Hippocampal formation (tissue), 2 donors: ENCODE data around the gene ZNRF1.

Experiments
- DNase-seq, 2 donors: peaks; one replicate each; lab custom pipeline; 2025; lab: John Stamatoyannopoulos, UW

The ZNRF1 gene

DNA sequence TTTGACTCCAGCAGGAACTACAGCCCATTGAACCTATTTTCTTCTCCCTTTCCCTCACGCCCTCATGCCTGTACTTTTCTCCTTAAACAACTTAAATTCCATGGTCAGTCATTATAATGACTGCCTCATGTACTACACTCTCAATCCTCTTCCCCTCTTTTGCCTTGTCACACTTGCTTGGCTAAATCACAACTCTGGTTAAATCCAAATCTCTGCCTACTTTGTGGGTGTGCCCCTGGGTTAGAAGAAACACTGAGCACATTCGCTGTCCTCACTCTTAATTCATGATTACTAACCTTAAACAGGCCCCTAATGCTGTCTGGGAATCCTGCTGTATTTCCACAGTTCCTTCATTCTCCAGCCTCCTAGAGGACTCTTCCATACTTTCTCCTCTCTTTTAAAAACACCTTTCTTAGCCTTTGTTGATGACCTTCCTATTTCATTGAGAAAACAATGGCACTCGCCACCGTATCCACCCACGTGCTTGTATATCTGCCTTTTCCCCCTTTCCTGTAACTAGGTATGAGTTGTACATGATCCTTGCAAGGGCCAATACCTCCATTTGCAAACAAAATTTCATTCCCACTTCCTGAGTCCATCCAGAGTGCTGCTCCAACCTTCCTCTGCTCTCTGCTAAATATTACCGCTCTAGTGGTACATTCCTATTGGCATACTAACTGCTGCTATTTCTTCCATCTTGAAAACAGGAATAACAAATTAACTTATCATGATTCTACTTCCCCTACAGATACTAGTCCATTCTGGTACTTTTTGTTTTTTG, 28.9 kb downstream of the ZNRF1 start:
- no peak for DNase-seq

DNA sequence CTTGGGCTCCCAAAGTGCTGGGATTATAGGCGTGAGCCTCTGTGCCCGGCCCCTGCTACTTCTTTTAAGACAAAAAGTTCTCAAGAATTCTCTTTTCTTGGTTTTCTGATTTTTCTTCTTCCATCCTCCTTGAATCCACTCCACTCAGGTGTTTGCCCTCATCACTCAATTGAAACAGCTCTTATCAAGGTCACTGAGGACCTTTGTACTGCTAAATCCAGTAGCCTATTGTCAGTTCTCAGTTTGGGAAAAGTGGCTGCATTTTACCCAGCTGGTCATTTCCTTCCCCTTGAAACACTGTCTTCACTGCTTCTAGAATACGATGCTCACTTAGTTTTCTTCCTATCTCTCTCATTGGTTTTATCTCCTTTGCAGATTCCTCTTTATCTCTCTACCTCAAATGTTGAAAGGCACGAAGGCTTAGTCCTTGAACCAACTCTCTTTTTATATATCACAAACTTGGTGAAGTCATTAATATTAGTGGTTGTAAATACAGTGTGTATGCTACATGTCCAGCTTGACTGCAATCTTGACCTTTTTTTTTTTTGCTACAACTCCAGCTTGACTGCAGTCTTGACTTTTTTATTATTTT, 29.8 kb downstream of the ZNRF1 start:
- no peak for DNase-seq

DNA sequence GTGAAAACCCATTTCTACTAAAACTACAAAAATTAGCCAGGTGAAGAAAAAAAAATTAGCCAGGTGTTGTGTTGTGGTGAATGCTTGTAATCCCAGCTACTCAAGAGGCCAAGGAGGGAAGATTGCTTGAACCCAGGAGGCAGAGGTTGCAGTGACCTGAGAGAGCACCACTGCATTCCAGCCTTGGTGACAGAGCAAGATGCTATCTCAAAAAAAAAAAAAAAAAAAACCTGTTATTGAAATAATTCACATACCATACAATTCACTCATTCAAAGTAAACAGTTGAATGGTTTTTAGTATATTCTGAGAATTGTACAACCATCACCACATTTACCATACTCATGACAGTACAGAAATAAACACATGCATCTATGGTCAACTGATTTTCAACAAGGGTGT, 31.0 kb downstream of the ZNRF1 start:
- DNase-seq, result no peak

DNA sequence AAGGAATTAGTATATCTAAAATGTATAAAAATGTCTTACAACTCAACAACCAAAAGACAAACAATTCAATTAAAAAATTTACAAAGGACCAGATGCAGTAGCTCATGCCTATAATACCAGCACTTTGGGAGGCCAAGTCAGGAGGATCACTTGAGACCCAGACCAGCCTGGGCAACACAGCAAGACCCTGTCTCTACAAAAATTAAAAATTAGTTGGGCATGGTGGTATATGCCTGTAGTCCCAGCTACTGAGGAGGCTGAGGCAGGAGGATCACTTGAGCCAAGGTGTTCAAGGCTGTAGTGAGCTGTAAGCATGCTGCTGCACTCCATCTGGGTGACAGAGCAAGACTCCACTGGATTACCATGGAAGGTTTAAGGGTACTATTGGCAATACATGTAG, 33.8 kb downstream of the ZNRF1 start:
- DNase-seq, result no peak

DNA sequence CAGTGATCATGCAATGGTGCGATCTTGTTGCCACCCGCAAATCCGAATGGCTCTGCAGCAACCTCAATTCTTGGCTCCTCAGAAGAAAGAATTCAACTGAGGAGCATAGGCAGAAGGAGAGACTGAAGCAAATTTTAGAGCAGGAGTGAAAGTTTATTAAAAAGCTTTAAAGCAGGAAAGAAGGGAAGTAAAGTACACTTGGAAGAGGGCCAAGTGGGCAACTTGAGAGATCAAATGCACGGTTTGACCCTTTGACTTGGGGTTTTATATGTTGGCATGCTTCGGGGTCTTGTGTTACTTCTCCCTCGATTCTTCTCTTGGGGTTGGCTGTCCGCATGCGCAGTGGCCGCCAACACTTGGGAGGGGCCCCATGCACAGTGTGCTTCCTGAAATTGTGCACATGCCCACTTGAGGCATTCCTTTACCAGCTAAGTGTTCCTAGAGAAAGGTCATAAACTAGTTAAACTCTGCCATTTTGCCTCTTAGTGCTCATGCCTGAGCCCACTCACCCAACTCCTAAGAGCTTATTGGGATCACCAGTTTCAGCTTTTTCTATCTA, 36.7 kb downstream of the ZNRF1 start:
- DNase-seq, result no peak

DNA sequence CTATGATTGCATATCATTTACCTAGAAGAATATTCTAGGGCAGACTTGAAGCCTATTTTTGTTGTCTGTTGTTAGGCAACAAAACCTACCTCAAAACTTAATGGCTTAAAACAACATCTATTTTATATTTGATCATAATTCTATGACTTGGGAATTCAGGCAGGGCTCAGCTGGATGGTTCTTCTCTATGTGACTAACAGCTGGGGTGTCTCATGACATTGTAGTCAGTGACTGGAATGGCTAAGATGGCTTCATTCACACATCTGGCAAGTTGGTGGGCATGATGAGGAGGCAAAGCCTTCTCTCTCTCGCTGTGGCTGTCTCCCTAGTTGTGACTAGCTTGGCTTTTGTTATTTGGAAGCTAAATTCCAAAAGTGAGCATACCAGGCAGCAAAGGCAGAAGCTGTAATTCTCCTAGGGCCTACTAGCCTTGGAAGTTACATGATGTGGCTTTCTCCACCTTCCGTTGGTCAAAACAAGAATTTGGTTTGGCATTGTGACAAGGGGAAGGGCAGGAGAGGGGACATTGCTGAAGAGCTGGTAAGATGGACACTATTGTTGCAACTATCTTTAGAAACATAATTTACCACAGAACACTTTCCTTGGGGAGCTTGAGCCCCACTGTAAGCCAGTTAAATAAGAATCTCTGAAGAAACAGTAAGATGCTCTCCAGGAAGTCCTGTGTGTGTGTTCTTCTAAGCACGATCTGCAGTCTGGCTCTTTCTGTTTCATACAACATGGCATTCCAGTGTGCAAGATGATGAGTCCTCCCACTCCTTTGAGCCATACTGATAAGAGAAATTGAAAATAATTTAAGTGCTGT, 39.4 kb downstream of the ZNRF1 start:
- DNase-seq, result no peak

DNA sequence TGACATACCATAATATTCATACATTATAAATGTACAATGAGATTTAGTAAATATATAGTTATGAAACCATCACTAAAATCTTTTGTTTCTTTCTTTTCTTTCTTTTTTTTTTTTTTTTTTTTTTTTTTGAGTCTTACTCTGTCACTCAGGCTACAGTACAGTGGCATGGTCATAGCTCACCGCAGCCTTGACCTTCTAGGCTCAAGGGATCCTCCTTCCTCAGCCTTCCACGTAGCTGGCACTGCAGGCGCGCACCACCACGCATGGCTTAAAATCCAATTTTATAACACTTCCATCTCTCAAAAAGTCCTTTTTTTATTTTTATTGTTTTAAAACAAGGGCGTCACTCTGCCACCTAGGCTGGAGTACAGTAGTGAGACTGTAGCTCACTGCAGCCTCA, 41.1 kb downstream of the ZNRF1 start:
- no peak for DNase-seq

DNA sequence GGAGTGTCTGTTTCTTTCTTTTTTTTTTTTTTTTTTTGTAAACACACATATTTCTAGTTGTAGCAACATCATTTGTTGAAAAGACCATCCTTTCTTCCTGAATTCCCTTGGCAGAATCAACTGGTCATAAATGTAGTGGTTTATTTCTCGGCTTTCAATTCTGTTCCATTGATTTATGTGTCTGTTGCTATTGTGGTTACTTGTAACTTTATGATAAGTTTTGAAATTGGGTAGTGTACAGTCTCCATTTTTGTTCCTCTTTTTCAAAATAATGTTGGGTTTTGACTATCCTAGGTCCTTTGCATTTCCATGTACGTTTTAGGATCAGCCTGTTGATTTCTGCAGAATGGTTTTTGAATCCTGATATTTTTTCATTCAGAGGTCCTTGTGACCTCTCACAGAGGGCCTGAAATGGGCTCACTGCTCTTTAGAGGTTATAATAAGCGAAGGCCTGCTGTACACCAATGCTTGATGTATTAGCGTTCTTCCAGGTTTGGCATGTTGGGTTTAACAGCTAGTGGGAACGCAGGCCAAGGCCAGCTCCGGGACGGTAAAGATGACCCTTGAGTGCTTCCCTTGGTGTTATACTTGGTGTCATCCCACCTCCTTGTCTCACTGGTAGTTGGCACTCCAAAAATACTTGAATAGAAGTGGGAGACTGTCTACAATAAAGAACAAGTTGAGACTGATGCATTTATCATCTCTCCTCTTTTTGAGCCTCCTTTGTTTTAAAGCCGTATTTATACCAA, 43.8 kb downstream of the ZNRF1 start:
- DNase-seq, result no peak

DNA sequence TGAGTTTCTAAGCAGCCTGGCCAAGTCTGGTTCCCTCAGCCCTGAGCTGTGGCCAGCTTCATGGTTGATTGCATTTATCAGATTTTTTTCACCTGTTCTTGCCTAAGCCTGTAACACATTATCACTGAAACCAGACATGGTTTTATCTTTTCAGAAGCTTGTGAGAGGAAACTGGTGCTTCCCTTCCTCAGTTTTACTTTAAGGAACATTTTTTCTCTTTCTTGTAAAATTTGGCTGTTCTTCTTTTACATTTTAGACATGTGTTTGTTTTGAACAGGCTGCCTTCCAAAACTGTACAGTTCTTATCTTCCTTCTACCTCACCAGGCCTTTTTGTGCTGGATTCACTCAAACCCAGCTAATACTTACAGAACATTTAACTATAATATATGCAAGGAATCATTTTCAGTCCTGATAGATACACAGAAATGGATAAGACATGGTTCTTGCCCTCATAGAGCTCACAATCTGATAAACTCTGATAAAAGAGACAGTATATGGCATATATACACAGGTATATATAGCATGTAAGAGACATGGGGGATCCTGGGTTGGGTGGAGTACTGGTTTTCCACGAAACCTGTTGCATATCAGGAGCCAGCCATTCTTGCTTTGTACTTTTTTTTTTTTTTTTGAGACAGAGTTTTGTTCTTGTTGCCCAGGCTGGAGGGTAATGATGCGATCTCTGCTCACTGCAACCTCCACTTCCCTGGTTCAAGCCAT, 44.5 kb downstream of the ZNRF1 start:
- DNase-seq, result peak in 1 of 2 donors; percentile 5

DNA sequence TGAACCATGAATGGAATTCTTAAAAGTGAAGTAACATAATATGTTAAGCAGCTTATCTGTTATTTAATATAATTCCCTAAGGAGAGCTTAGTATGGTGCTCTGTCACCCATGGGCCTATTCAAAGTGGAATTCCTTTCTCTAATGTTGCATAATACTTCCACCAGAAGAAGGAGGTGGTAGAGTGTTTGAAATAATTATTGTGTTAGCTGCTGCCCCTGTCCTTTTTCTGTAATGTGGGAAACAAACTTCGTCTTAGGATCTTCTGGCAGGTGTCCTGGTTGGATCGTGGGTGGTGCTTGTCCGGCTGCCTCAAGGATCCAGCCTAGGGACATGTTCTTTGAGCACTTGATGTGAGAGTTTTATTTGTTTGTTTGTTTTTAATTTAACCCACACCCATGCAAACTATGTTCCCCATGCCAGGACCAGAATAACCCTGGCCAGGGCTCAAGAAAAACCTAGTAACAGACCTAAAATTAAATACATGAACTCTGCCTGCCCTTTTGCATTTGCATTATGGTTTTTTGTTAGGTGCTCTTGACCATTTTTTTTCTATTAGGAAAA, 46.1 kb downstream of the ZNRF1 start:
- DNase-seq, result no peak

DNA sequence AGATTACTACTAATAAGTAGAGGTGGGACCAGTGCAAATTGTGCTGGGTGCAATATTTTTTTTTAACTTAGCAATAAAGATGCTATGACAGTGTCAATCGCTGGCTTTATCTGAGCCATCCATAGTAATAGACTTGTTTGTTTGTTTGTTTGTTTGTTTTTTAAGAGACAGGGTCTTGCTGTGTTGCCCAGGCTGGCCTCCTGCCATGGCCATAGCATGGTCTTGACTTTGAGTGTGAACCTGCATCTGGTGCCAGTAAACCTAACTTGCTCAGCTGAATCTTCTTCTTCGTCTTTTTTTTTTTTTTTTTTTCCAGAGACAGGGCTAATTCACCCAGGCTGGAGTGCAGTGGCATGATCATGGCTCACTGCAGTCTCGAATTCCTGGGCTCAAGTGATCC, 46.6 kb downstream of the ZNRF1 start:
- no peak for DNase-seq

DNA sequence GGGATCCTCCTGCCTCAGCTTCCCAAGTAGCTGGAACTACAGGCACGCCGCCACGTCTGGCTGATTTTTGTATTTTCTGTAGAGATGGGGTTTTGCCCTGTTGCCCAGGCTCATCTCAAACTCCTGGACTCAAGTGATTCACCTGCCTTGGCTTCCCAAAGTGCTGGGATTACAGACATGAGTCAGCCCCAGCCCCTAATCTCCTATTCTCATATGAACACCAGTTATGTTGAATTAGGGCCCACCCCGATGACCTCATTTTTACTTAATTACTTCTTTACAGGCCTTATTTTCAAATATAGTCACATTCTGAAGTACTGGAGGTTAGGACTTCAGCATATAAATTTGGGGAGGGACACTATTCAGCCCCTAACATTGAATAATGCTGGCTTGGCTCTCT, 49.2 kb downstream of the ZNRF1 start:
- DNase-seq, result no peak

DNA sequence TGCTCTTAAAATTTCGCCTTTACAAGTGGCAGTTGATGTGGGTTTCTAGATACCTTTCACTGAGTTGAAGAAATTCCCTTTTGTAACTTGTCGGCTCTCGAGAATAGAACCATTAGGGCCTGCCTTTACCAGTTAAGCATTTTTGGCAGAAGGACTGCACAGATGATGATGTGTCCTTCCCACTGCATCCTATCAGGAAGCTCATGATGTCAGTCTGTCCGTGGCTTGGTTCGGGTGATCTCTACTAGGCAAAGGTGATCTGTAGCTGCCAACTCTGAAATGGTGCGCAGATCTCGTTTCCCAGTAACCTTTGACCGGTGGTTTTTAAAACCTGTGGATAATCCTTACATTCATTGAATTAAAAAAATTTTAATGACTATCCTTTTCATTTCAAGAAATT, 49.7 kb downstream of the ZNRF1 start:
- no peak for DNase-seq

DNA sequence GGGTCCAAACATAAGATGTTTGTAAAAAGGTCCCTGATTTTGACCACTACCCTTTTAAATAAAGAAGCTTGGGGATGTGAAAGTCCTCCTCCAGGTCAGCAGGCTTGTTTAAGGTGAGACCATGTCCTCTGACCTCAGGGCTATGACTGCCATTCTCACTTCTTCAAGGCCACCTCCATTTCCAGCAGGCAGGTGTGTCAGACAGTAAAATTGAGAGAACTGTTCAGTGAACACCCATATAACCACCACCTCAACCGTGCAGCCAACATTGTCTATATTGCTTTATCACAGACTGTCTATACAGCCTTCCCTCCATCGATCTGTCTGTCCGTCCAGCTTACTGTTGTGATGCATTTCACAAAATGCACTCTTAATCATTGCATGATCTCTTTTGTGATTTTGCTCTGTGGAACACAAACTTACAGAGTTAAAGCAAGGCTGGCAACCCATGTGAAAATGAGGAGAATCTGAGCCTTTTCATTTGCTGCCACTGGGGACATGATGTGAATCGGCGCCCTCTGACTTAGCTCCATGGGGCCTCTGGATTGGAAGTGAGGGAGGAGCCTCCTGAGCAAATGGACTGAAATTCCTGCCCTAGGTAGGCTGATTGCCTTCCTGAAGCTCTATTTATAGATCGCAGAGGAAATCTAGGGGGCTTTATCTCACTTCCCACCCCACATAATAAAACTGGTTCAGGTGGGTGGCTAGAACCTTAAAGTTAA, 53.8 kb downstream of the ZNRF1 start:
- no peak for DNase-seq

DNA sequence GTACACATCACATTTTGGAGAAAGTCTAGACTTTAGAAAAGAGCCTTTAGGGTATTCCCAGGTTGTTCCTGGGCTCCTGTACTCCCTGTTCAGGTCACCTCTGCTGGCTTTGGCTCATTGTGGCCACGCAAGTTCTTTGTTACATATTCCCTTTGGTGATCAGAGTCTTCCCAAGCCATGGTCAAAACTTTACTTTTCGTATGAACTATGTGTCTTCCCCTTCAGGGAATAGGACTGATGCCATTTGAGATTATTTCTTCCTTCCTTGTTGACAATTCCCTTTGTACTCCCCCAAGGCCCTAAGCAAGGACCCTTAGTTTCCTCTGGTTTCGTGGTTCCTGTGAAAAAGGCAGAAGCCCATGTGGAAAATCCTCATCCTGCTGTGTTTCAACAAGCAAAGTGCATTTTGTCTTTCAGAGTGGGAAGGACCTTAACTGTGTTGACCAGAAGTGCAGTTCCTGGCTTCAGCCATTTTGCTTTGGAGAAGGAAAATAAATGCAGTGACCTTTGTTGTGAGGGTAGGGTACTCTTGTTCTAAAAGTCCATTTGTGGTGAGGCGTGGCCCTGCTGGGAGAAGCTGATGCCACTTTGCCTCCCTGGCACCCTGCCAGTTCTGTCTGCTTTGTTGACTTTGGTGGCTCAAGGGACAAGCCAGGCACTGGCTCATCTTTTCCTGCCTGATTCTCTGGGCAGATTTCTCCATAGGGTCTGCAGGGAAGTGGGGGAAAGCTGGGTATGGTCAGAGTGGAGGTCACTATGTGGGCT, 55.1 kb downstream of the ZNRF1 start:
- DNase-seq, result peak in 1 of 2 donors; percentile 44

DNA sequence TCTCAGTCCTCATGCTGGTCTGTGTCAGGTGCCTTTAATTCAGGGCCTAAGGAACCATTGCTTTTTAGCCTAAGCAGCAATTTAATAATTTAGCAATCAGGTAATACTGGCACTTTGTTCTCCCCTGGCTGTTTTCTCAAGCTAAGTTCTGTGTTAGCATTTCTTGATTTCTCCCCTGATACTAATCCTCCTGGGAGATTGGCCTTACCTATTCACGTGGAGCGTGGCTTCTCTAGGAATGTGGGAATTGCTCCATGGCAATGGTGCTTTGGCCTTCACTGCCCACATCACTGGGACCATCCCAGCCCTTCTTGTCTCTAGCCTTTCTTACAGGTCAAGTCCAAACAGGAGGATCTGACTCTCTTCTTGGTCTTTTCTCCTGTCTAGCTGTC, 55.7 kb downstream of the ZNRF1 start:
- DNase-seq, result no peak

DNA sequence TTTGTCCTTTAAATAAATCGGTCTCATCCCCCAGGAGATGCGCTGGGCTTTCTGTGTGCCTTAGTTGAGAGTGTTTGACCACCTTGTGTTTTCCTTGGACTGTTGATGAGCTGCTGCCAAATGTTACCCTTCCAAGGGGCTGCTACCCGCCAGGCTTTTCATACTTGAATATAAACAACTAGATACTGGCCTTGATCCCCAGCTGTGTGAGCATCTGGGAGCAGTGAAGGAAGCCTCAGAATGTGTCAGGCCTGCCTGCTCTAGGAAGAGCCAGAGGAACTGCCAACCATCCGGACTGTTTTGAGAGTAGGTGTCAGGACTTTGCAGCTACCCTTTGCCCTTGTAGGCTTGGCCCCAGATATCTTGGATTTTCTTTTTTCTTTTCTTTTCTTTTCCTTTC, 60.0 kb downstream of the ZNRF1 start:
- no peak for DNase-seq

DNA sequence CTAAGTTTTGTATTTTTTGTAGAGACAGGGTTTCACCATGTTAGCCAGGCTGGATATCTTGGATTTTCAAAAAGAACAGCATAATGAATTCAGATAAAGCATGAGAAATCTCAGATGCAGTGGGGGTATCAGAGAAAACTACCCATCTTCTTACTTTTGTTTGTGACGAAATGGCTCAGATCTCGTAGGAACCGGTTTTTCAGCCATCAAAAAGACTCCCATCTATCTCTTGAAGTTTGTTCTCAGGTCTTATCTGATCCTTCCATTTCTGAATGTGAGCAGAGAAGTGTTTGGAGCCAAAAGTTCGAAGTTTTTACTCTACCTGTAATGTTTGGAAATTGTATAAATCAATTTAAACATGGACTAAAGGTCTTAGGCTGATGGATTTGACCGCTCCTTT, 60.6 kb downstream of the ZNRF1 start:
- DNase-seq, result no peak

DNA sequence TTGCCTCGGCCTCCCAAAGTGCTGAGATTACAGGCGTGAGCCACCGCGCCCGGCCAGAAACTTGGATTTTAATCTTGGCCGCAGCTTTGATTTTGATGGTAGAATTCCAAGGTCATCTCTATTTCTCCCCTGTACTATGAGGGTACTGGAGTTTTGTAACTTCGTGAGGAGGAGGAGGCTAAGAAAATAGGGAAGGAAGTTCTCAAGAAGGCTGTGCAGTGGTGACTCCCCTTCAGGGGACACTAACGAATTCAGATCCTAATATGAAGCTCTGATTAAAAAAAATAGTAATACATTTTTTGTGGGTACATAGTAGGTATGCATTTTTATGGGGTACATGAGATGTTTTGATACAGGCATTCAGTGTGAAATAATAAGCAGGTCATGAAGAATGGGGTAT, 61.9 kb downstream of the ZNRF1 start:
- DNase-seq, result no peak

DNA sequence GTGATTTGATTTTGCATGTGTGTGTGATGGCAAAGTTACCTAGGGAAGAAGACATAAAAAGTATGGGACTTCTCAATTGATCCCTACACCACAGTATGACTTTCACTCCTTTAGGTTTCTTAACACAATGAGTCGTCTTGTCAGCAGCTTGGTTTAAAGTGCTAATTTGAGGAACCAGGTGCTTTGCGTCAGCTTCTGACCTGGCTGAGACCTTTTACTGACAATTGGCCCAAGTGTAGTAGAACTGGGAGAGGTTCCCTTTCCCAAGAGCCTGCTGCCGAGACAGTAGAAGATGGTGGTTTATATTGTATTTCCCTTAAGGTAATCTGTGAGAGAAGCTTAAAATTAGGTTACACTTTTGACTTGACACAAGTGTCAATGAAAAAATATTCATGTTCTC, 62.8 kb downstream of the ZNRF1 start:
- DNase-seq, result no peak
